Activated CD8-positive, alpha-beta memory T cell treated with anti-CD3 and anti-CD28 coated beads, Interleukin-2, amount 10 ng/mL, durations not matched to agents 7 days and 5 days (primary cell): ENCODE measurements around the gene ITSN1. TPM values are rescaled to one million over a fixed set of nuclear protein-coding genes. Genes with fewer than 3 reads are reported as not detected.

ENCODE experiments used
- ATAC-seq: fragments of 150-1000 bp; cut with Tn5 transposase; one replicate; pipeline ENCODE4 v1.10.0; 2021; ENCODE audit warnings: moderate library complexity
- CTCF ChIA-PET: fragments of 350-600 bp; sonication (Branson Sonifier 250); formaldehyde crosslinking; loops from one replicate; lab custom pipeline; 2021; ENCODE audit warnings: antibody characterized with exemption; lab: Charles Lee
- DNase-seq: peaks from one replicate; pipeline ENCODE4 v3.0.0-alpha.2; 2020
- H3K27ac Mint-ChIP-seq: one replicate; pipeline ENCODE4 v1.8.0; 2021; ENCODE audit warnings: mild to moderate bottlenecking, mixed read lengths
- H3K27me3 Mint-ChIP-seq: one replicate; pipeline ENCODE4 v1.8.0; 2021; ENCODE audit warnings: mixed read lengths
- H3K36me3 Mint-ChIP-seq: one replicate; pipeline ENCODE4 v1.8.0; 2021; ENCODE audit warnings: mild to moderate bottlenecking, mixed read lengths
- H3K4me1 Mint-ChIP-seq: one replicate; pipeline ENCODE4 v1.8.0; 2021; ENCODE audit warnings: mixed read lengths
- H3K4me3 Mint-ChIP-seq: one replicate; pipeline ENCODE4 v1.8.0; 2021; ENCODE audit warnings: mild to moderate bottlenecking, moderate library complexity, mixed read lengths
- H3K9me3 Mint-ChIP-seq: one replicate; pipeline ENCODE4 v1.8.0; 2022; ENCODE audit warnings: low read depth, mixed read lengths
- total RNA-seq, 2 experiments: library from RNA; stranded (reverse); gene quantifications; one replicate each; pipeline ENCODE4 v1.2.3, GENCODE V29; 2021

Gene ITSN1
- total RNA-seq, 2 experiments from 2014 or later = 2.0 to 3.9 TPM

DNA sequence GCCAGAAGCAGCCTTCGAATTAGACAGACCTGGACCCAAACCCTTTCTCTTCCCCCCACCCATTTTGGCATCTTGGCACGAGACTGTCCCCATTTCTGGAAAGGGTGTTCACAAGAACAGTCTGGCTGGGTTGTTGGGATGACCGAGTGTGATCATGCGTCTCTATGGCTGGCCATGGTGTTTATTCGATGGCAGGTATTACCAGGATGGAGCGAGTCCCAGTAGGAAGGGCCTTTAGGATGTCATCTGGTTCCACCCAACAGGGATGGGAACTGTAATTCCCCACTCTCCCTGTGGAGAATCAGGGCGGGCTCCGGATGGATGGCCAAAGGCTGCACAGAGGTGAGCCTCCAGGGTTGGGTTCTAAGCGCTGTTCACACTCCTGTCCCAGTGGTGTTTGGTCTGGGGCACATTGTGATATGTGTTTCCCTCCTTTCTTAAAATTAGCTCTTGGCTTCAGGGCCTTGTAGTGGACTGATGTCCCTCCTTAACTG is 306.7 kb downstream of the ITSN1 start:
- Mint-ChIP-seq H3K9me3 (peaks cover 7% of the 10 kb centered on the region), H3K4me1 (peaks cover 81% of the 10 kb centered on the region), H3K27me3 (no peaks in the 10 kb centered on the region), H3K27ac (peak overlapping the region; percentile 98), H3K36me3 (peaks cover 65% of the 10 kb centered on the region), H3K4me3 (peak overlapping the region; percentile 67)
- CTCF ChIA-PET = interaction anchor here (0.6 to 9.8 kb wide), 11 partner anchors 11 to 399 kb away, joined by 3 to 122 read pairs (median 6); no protein-coding TSS in a partner anchor
- no peak for DNase-seq
- peak; percentile 1 for ATAC-seq

Other genes with a start within 250 kb of the ITSN1 start
- under 1 TPM; 0.30 to 0.96 TPM for gene IFNGR2, start 239.1 kb upstream of the ITSN1 start, total RNA-seq
- gene TMEM50B, start 162.5 kb upstream of the ITSN1 start, total RNA-seq = 10 to 100 TPM; 23.6 to 32.7 TPM
- gene DNAJC28, start 150.8 kb upstream of the ITSN1 start, total RNA-seq = under 1 TPM; 0.53 to 0.75 TPM
- gene GART, start 100.4 kb upstream of the ITSN1 start, total RNA-seq = 100 to 1,000 TPM; 135 to 189 TPM
- 100 to 1,000 TPM; 279 to 363 TPM for gene SON, start 99.5 kb upstream of the ITSN1 start, total RNA-seq
- gene DONSON, start 53.8 kb upstream of the ITSN1 start, total RNA-seq = 10 to 100 TPM; 41.6 to 46.3 TPM
- 10 to 100 TPM; 28.2 to 36.8 TPM for gene CRYZL1, start 760 bp upstream of the ITSN1 start, total RNA-seq